C4-2B (cell line): ENCODE results near the gene CUEDC2.
A peak's percentile ranks its signal among the peaks of the same experiment; 100 is the strongest.

ENCODE experiments used
- H3K27ac ChIP-seq: fragments of 450-650 bp; 2 replicates; pipeline ENCODE4 v1.5.1; 2017
- ZFX ChIP-seq: fragments of 450-650 bp; IDR thresholded peaks from 2 replicates; pipeline ENCODE4 v1.6.1; 2017
- TF ChIP-seq, protein P1 (sequence below): fragments of 450-650 bp; conservative IDR thresholded peaks from 2 replicates; pipeline ENCODE4 v1.5.1; 2017; ENCODE audit warnings: mild to moderate bottlenecking

The CUEDC2 gene

DNA sequence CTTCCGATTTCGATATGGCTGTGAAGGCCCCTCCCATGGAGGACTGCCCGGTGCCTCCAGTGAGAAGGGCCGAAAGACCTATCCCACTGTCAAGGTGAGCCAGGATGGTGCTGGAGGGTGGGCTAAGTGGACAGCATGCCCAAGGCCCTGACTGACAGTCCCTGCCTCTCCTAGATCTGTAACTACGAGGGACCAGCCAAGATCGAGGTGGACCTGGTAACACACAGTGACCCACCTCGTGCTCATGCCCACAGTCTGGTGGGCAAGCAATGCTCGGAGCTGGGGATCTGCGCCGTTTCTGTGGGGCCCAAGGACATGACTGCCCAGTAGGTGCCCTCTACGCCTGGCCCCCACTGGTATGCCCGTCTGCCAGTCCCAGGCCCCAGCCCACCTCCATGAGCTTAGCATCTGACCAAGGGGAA is 35.6 kb downstream of the CUEDC2 start:
- TF ChIP-seq, protein P1, sequence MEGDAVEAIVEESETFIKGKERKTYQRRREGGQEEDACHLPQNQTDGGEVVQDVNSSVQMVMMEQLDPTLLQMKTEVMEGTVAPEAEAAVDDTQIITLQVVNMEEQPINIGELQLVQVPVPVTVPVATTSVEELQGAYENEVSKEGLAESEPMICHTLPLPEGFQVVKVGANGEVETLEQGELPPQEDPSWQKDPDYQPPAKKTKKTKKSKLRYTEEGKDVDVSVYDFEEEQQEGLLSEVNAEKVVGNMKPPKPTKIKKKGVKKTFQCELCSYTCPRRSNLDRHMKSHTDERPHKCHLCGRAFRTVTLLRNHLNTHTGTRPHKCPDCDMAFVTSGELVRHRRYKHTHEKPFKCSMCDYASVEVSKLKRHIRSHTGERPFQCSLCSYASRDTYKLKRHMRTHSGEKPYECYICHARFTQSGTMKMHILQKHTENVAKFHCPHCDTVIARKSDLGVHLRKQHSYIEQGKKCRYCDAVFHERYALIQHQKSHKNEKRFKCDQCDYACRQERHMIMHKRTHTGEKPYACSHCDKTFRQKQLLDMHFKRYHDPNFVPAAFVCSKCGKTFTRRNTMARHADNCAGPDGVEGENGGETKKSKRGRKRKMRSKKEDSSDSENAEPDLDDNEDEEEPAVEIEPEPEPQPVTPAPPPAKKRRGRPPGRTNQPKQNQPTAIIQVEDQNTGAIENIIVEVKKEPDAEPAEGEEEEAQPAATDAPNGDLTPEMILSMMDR = no peak
- no peak for TF ChIP-seq ZFX
- peak overlapping the region; percentile 65; the same call in 1 of the 2 replicates for H3K27ac ChIP-seq

- peak overlapping the region; percentile 65 for H3K27ac ChIP-seq
These were observed 36.1 kb downstream of the CUEDC2 start for GRCh38 chr10:102396317-102396650.

DNA sequence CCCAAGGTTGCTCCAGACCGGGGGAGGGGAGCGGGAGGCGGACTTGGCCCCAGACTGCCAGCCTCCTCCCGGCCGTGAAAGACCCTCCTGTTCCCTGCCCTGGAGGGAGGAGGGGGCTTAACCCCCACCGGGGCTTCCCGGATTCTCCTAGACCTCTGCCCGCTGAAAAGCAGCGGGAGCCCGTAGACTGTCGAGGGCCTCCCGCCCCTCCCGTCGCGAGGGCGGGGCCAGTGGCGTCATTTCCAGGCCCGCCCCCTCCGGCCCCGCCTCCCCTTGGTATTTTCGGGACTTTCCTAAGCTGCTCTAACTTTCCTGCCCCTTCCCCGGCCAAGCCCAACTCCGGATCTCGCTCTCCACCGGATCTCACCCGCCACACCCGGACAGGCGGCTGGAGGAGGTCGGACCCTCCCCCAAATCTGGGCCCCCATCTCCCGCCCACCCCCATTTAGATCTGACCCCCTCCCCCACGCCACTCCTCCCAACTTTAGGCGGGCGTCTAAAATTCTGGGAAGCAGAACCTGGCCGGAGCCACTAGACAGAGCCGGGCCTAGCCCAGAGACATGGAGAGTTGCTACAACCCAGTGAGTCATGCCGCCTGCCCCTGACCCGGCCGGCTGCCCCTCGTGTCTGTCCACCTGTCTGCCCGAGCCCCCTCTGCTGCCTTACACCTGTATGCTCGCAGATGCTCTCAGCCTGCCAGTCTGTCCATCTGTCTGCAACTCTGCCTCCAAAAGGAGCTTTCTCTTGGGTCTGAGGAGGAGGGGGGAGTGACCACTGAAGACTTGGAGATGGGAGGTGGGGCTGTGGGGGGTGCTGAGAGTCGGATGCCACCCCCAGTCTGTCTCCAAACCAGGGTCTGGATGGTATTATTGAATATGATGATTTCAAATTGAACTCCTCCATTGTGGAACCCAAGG is 36.7 kb downstream of the CUEDC2 start, which contains the start of gene NFKB2:
NFKB2 (plus strand) TSS at position 306 of the 917 bp plus-strand sequence; CDS start at position 561, 255 bp downstream.
- TF ChIP-seq ZFX = no peak
- TF ChIP-seq, protein P1 = no peak
- H3K27ac ChIP-seq = peak within 1 kb of the TSS; percentile 65

More at GRCh38 chr10:102396317-102396650, 36.1 kb downstream of the CUEDC2 start:
- TF ChIP-seq, protein P1 = no peak
- no peak for TF ChIP-seq ZFX

GRCh38 chr10:102394801-102395399 is 37.5 kb downstream of the CUEDC2 start:
- TF ChIP-seq, protein P1 = no peak
- no peak for TF ChIP-seq ZFX
- peak overlapping the region; percentile 65 for H3K27ac ChIP-seq

DNA sequence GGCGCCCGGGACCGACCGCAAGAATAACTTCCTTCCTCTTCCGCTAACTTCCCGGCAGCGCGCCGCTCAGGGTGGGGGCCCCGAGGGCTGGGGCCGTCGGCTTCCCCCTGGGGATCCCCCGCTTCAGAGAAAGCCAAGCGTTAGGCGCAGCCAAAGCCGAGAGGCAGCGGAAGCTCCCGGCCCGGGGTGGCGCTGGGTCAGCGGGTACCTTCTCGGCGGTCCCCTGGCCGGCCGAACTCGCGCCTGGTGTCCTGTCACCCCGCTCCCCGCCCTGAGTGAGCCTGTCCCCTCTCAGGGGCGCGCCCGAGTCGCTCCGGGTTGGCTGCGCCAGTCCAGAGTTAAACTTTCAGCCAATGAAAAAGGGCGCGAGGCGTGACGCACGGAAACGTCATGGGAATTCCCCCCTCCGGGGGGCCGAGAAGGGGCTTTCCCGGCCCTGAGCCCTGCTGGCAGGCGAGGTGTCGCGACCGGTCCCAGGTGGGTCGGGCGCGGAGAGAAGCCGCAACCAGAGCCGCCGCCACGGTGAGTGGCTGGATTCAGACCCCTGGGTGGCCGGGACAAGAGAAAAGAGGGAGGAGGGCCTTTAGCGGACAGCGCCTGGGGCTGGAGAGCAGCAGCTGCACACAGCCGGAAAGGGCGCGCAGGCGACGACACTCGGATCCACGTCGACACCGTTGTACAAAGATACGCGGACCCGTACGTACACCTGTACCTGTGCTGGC is 38.1 kb downstream of the CUEDC2 start:
- H3K27ac ChIP-seq = peak overlapping the region; percentile 65
- TF ChIP-seq, protein P1 = peak; percentile 98
- no peak for TF ChIP-seq ZFX

- TF ChIP-seq, protein P1 = no peak; the same call in 1 of the 2 replicates
- TF ChIP-seq ZFX = no peak
- H3K27ac ChIP-seq = peak overlapping the region; percentile 65
These were observed 38.8 kb downstream of the CUEDC2 start for GRCh38 chr10:102393411-102394078.
